IPS-NIHi7 (cell line): Measurements from ENCODE around the gene ZNF782.
"Not testable (repeated sequence)": the region's sequence is repeated elsewhere in the genome, so short reads cannot be mapped to it uniquely, and the experiment has no call there.

ENCODE experiments used
- DNase-seq: peaks from one replicate; pipeline ENCODE4 v3.0.0; 2012; ENCODE audit warnings: mixed read lengths; ENCODE audit errors: extremely low spot score

Gene ZNF782

DNA sequence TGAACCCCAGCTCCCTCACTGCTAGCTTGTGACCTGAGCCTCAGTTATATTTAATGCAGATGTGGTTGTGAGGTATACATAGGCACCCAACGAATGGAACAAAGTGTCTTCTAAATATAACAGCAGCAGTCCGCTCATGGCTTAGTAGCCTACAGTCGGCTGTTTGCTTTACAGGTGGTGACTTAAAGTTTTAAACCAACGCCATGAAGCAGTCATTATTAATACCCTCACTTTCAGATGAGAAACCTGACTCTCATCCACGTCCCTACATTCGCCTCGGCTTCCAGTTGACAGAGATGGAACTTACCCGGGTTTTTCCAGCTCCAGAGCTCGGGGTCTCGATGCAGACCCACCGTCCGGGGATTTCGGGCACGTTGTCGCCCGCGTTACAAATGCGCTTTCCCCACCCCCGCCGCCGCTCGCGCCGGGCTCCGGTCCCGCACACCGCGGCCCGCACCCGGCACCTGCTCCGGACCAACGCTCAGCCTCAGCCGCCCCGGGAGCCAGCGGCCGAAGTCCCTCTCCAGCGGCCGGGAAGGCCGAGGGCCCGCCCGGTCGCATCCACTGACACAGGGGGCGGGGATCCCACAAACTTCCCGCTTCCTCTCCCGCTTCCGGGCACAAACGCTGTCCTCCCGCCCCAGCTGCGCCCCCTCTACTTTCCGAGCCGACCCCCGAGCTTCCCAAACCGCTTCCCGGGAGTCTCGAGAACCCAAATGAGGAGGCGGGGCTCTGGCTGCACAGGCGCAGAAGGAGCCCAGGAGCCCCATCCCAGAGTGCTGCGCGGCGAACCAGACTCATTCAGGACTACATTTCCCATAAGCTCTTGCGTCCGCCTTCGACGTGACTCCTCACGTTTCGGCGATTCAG is at the start of gene ZNF782:
ZNF782 (minus strand) TSS at position 734 of the 870 bp plus-strand sequence. CDS start 2,553 bp downstream, outside the sequence.
- peak; percentile 95 for DNase-seq

DNA sequence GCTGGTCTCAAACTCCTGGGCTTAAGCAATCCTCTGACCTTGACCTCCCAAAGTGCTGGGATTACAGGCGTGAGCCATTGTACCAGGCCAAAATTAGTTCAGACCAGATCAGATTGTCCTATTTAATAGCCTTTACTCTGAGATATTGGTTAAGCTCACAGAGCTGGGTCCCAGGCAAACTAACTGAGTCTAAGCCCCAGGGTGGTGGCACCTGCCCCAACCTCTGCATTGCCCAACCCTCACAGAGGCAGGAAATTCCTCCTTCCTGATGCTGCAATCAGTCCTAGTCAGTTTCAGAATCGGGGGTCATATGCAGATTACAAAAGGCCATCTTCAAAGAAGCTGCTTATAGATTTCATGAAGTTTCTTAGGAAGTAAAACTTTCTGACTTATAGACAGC is 45.7 kb upstream of the ZNF782 start:
- DNase-seq, result not testable (repeated sequence)

DNA sequence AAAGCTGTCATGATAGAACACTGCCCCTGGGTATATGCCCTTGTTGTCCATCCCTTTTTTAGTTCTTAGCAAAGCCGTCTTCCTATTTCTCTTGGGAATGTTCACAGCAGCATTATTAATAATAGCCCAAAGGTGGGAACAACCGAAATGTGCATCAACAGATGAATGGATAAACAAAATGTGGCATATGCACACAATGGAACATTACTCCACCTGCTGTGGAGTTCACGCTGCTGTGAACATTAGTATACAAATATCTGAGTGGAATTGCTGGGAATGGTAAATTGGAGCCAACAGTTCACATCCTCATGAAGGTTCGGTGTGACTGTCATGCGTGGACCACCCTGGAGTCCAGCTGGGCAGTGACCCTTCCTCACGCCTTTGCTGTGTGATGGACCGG is 37.8 kb upstream of the ZNF782 start:
- DNase-seq, result no peak

DNA sequence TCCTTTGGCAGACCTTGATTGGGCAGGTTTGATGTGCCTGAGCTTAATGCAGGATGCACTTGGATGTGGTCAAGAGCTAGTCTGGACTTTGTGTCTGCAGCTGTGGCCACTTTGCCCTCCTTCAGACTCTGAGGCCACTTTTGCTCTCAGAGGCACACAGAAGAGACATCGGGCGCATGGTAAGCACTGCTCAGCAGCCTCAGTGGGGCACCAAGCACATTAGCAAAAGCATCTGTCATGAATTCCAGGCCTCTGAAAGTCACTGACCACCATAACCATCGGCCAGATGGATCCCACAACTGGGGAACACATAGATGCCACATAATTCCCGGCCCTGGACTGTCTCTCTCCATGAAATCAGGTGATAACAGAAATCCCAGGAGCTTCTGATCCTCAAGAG is 34.3 kb upstream of the ZNF782 start:
- no peak for DNase-seq

DNA sequence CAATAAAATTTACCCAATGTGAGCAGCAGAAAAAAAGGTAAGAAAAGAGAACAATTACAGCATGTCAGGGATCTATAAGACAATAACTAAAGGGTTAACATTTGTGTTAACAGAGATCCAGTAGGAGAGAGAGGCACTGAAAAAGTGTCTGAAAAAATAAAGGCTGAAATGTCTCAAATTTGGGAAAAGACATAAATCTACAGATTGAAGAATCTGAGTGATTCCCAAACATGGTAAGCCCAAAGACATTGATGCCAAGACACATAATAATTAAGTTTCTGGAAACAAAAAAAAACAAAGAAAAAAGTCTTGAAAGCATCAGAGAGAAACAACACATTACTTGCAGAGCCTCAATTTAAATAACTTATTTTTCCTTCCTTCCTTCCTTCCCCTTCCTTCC is 31.1 kb upstream of the ZNF782 start:
- no peak for DNase-seq

DNA sequence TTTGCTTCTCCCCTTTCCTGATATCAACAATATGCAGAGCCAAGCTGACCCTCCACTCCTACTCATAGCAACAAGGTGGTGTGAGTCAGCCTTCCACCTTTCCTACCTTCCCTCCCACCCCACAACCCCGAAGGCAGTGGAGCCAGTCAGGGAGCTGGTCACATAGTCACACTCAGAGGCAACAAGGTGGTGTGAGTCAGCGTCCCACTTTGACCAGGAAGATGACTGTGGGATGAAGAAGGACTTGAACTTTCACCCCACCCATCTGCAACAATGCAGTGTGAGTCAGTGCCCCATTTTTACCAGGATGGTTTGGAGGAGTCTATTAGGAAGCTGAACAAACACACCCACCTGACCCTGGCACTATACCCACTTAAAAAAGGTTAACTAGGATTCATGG is 30.1 kb upstream of the ZNF782 start:
- peak; percentile 34 for DNase-seq

DNA sequence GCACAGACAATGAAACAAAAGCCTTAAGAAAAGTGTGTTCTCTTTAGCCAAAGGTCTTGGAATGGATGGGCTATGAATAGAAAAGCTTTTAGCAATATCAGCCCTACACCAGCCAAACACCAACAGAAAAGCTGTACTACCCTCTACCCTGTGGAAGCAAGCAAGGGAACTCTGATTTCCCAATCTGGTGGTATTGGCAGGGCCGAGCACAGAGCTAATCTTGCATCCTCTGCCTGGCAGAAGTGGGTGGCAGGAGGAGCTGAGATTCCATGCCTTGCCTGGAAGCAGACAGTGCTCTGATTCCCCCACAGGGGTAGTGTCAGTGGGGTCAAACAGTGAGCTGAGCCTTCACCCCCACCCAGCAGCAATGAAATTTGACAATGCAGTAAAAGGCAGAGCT is 29.6 kb upstream of the ZNF782 start:
- no peak for DNase-seq

DNA sequence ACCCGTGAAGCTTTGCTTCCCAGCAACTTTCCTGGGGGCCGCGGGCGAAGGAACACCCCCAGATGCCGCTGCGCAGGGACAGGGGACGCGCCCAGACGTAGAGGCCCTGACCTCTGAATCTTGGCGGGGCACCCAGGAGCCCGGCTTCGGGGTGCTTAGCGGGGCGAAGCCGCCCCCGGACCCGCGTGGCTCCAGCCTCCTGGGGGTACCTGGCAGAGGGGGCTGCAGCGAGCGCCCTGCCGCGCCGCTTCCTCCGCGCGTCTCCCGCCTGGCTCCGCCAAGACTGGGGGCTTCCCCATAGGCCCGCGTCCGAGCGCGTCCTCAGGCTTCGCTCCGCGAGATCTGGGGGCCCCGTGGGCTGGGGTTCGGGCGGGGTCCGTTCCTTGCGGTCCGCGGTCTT is 23.0 kb upstream of the ZNF782 start:
- no peak for DNase-seq

DNA sequence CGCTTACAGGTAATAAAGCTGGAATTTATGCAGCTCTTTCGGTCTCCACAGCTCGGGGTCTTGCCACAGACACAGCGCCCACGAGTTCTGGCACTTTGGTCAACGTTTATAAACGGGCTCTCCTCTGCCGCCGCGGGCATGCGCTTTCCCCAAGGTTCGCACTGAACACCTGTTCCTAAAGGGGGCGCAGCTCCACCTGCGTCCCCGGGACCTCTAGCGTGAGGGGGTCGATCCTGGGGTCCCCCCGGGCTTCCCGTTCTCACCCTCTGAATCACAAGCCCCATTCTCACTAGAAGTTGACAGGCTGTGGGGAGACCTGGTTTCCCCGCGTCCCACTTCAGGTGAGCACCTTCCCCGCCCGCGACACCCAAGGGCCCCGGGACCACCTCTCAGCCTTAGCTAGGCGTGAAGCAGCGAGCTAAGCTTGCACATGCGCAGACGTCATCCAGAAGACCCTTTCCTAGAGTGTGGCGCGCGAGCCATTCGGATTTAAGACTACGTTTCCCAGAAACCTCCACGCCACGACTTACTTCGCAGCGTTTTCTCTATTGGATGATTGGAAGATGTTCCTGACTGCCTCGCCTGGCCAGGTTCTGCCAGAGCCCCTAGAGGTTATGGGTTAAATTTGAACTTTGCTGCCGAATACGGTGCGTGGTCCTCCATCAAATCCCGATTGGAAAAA is 21.3 kb upstream of the ZNF782 start:
- DNase-seq, result peak; percentile 96

DNA sequence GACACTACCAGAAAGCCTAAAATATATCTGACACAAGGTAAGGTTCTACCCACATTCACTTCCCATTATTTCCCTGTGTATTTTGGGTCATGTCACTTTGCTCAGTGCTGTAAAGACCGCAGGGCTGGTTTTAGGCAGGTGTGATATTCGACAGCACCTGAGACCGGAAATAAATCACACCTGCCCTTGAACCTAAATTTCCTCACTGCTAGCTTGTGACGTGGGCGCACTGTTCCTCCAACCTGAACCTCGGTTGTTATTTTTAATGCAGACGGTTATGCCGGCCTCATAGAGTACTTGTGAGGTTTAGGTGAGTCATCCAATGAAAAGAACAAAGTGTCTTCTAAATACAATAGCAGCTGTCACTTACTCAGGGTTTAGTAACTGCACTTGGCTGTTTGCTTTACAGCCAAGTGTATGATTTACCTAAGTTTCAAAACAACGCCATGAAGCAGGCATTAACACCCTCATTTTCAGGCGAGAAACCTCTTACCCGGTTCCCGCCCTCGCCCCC is 20.7 kb upstream of the ZNF782 start:
- DNase-seq, result no peak

DNA sequence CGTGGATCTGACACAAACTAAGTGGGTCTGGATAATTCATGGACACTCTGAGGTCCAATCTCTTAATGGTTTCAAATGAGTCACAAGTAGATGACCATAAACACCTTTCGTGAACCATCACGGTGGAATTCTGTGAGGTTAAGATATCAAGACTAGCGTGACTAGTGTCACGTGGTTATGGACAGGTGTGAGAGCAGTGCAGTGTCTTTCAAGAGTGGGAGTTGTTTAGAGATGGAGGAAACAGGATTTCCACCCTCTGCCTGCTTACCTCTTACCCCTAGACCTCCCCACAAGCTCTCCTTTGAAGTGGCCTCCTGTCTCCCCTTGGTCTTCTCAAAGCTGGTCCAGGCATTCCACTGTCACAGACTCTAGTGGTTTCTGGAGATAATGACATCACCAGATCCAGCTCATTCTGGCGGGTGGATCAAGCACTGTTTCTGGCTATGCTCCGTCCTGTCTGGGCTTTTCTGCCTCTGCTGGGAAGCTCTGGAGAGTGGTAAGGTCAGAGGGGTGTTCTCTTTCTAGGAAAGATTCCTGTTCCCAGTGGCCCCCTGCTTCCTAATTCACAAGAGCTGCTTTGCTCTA is 20.0 kb upstream of the ZNF782 start:
- no peak for DNase-seq

DNA sequence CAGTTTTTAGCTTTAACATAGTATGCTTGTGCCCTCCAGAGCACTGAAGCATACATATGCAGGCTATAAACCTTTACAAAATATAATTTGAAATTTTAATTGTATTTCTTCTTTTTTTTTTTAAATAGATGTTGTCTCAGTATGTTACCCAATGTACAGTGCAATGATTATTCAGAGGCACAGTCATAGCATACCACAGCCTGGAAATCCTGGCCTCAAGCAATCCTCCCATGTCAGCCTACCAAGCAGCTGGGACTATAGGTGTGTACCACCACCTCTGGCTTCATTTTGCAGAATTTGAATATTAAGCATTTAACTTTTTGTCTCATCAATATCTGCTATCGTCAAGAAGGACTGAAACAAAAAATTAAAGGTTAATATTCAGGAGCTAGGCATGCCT is 16.9 kb upstream of the ZNF782 start:
- DNase-seq, result no peak

DNA sequence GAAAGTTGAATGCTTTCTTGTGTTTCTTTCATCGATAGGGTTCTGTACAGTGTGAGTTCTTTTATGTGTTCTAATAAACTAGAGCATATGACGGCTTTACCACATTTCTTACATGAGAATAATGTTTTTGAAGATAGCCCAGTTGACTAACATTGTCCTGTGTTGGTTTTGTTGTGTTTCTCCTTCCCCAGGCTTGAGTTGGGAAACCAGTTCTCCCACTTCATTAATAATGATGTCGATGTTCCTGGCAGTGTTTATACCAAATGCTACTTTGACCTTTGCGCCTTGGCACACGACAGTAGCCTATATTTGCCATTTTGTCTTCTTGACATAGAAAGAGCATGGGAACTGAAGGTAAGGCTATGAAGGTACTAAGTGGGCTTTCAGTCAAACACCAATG is 14.4 kb upstream of the ZNF782 start:
- no peak for DNase-seq

DNA sequence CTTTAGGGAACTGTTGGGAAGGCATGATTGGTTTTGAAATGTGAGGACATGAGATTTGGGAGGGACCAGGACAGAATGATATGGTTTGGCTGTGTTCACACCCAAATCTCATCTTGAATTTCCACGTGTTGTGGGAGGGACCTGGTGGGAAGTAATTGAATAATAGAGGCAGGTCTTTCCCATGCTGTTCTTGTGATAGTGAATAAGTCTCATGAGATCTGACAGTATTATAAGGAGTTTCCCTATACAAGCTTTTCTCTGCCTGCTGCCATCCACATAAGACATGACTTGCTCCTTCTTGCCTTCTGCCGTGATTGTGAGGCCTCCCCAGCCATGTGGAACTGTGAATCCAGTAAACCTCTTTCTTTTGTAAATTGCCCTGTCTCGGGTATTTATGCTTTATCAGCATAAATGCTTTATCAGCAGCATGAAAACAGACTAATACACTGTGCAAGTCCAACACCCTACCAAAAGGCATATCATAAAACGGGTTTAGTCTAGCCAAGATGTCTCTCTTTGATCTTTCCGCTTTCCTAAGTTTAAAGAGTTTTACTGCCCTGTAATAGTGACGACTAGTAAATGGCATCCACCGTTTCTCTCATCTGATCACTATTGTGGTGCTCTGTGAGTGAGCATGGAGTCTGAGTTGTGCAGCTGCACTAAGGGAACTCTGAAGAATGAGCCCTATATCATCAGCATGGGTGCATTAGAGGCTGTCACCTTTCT is 12.9 kb upstream of the ZNF782 start:
- no peak for DNase-seq

DNA sequence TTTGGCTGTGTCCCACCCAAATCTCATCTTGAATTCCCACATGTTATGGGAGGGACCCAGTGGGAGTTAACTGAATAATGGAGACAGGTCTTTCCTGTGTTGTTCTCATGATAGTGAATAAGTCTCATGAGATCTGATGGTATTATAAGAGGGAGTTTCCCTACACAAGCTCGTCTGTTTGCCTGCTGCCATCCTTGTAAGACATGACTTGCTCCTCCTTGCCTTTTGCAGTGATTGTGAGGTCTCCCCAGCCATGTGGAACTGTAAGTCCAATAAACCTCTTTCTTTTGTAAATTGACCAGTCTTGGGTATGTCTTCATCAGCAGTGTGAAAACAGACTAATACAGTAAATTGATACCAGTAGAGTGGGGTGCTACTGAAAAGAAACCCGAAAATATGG is 10.9 kb upstream of the ZNF782 start:
- not testable (repeated sequence) for DNase-seq

DNA sequence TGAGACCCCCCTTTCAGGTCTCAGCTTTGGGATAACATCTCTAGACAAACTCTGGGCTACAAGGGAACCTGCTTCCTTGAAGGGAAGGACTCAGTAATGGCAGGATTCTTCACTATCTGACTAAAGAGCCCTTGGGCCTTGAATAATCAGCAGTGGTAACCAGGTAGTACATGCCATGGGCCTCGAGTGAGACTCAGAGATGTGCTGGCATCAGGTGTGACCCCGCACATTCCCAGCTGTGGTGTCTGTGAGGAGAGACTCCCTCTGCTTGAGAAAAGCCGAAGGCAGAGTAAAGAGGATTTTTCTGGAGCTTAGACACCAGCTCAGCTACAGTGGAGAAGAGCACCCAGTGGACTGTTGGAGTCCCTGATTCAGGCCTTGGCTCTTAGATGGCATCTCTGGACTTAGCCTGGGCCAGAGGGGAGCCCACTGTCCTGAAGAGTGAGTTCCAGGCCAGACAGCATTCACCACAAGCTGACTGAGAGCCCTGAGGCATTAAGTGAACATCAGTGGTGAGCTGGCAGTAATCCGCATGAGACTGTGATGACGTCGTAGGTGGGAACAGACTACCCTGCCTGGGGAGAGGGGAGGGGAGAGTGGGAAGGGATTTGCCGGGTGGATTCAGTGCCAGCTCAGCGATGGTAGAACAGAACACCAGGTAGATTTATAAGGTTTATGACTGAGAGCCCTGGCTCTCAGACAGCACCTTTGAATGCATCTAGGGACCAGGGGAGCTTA is 5.3 kb upstream of the ZNF782 start:
- DNase-seq, result no peak

DNA sequence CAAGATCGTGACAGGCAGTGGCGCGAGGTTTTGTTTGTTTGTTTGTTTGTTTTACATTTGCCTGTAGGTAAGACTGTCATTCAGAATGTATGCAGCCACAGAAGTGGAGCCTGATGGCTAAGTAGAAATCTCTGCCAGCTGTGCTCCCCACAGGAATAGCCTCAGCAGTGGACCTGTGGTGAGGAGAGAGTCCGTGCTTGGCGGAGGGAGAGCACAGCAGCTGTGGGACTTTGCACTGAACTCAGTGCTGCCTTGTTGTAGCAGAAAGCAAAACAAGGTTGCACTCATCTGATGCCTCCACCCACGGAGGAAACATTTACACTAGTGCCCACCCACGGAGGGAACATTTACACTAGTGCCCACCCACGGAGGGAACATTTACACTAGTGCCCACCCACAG is 4.4 kb upstream of the ZNF782 start:
- DNase-seq, result no peak

DNA sequence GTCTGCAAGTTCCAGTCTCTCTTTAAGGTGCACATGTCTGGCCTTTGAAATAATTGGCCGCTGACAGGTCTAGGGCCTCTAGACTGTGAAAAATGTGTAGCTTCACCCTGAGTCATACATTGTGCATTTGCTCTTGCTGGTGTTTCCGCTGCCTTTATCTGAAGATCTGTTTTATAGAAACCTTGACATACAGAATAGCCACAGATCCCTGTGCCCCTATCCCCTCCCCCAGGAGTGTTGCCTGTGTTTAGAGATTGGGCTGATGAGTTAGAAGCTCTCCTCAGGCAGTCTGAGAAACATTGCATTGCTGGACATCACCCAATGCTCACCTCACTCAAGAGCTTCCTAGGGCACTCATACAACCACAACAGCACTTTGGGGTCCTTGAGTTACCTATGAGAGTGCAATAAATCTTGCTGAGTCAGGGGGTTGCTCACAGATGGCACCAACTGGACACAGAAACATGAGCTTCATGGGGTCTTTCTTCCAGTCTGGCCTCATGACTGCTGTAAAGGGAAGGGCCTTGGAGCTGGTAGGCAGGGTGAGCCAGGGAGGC is 3.8 kb upstream of the ZNF782 start:
- no peak for DNase-seq

DNA sequence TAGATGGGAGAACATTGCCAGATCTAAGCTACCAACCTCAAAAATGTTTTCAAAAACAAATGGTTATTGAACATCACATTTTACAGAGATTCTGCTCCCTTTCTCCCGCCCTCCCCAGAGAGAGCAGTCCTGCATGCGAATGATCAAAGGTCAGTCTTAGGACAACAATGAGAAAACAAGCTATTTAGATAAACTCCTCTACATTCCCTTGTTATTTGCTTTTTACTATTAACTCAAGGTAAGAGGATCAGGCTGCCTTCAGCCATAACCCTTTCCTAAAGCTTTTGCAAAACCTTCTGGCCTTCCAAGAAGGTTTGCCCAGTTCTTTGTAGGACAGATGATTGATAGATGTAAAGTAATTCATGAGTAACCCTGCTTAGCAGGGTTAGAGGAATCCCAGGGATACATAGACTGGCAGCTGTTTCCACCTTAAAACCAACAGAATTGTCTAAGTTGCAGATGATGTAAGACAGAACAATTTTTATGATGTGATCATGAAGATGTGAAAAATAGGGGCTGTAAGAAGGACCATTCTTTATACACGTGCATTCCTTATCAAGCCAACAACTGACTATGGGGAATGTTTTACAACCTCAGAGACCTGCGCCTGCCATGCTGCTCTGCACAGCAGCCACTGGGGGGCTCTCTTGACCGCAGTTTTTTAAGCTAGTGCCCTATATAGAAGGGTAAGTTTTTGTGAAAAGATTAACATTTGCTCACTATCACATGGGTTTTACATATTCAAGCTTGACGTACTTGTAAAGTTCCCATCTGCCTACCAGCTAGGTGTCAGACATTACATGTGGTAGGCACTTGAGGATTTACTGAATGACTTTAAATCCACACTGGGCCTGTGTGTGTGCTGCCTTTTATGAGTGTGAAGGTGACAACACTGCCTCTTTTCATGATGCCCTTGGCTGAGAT is 2.3 kb upstream of the ZNF782 start:
- DNase-seq, result peak; percentile 58
